Measurements from ENCODE around the gene FAM234A.
A peak's percentile ranks its signal among the peaks of the same experiment; 100 is the strongest.

The FAM234A gene

DNA sequence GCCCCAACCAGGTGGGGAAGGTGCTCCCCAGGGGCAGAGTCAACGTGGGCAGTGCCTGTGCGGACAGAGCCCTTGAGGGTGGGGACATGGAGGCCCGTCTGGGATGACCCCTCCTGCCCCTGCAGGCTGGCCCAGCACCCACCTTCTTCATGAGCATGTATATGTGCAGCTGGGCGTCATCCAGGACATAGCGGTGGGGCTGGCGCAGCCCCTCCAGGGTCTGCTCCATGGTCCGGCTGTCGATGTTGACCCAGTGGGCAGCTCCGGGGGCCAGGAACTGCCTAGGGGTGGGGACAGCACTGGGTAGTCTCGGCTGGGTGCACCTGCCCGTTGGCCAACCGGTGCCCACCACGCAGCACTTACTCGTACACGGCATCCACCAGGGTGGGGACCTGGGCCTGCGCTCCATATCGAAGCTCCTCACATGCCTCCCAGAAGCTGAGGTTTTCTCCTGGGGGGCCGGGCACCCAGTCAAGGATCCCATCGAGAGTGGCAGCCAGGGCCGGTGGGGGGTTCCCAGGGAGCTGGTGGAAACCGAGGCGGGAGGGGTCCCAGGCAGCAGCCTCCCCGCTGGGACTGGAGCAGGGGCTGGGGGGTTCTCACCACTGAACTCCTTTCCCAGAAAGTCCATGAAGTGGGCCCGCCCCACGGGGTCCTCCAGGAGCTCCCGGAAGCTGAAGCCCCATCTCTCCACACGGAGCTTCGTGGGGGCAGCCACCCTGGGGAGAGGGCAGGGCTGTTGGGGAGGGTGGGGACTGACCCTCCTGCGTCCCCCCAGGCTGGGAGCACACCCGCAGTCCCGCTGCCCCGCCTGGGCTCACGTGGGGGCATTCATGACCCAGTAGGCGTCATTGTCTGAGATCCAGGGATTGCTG is 36.0 kb downstream of the FAM234A start:
- FAIRE-seq (no peak), DNase-seq (ENCODE audit: insufficient read length) (no peak)
- TF ChIP-seq POLR2AphosphoS5 (IDR thresholded peaks at IDR 0.05; ENCODE audit: low read depth, low read length) (no peak), TAF1 (IDR thresholded peaks at IDR 0.05; ENCODE audit: borderline replicate concordance, low read depth, low read length) (no peak), POLR2A (IDR thresholded peaks at IDR 0.05; ENCODE audit: low read depth, low read length) (no peak)

- FAIRE-seq (no peak), DNase-seq (ENCODE audit: insufficient read length) (no peak)
- TF ChIP-seq POLR2AphosphoS5 (IDR thresholded peaks at IDR 0.05; ENCODE audit: low read depth, low read length) = no peak
- no peak for TF ChIP-seq POLR2A (IDR thresholded peaks at IDR 0.05; ENCODE audit: low read depth, low read length)
- no peak for TF ChIP-seq TAF1 (IDR thresholded peaks at IDR 0.05; ENCODE audit: borderline replicate concordance, low read depth, low read length)
Measured at GRCh38 chr16:272633-273546, 38.3 kb downstream of the FAM234A start.

DNA sequence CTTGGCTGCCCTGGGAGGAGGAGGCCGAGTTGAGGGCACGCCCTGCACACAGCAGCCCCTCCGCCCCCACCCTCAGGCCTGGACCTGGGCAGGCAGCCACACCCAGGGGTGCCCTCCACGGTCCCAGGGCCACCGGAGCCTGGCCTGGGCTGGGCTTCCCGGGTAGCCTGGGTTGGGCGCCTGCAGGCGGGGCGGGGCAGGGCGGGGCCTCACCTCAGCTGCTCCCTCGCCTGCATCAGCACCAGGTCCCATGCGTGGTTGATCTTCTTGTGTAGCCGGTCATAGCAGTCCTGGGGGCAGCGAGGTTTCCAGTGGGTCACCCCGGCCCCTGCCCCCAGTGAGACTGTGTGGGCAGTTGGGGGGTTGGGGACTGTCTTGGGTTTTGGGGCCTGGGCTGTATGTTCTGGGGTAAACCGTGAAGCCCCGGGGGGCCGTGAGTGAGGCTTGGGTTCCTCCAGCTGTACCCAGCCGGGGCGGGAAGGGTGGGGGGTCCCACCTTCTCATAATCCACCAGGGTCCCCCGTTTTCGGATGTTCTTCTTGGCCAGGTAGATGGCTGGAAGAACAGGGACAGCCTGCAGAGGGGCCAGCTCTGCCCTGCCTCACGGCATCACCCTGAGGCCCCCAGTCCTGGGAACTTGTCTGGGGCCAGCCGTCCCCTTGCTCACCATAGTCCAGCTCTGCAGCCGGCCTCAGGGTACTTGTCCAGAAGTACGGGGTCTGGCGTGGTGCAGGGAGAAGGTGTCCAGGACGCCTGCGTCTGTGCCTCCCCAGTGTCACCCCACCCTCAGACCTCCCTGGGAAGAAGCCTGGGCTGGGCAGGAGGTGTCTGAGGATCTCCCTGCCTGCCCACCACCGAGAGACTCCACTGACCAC is 39.2 kb downstream of the FAM234A start:
- DNase-seq (ENCODE audit: insufficient read length) (peak; percentile 43), FAIRE-seq (no peak)
- TF ChIP-seq TAF1 (IDR thresholded peaks at IDR 0.05; ENCODE audit: borderline replicate concordance, low read depth, low read length) (no peak), POLR2AphosphoS5 (IDR thresholded peaks at IDR 0.05; ENCODE audit: low read depth, low read length) (no peak), POLR2A (IDR thresholded peaks at IDR 0.05; ENCODE audit: low read depth, low read length) (no peak)

DNA sequence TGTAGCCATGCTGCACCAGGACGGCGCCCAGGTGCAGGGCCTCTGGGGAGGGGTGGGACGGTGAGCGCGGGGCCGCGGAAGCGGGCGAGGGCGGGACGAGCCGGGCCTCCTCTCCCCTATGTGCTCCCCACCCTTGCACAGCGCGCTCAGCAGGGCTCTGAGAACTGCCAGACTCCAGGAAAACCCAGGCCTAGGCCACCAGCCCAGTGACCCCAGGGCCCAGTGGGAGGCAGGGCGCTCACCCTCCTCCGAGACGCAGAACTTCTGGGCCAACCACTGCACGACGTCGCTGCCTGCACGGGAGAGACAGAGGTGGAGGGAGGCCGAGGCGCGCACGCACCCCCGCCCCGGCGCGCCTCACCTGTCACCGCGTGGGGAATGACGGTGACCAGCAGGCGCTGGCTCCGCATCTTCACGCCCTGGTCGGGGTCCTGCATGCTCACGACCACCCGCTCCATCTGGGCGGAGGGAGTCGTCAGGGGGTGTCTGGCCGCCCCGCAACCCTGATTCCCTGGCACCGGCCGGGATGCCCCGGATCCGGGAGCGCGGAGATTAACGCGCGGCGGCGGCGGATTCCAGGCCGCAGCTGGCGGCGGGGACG is 40.5 kb downstream of the FAM234A start:
- DNase-seq (ENCODE audit: insufficient read length) (peak; percentile 45), FAIRE-seq (no peak)
- no peak for TF ChIP-seq POLR2A (IDR thresholded peaks at IDR 0.05; ENCODE audit: low read depth, low read length)
- TF ChIP-seq TAF1 (IDR thresholded peaks at IDR 0.05; ENCODE audit: borderline replicate concordance, low read depth, low read length) = no peak
- TF ChIP-seq POLR2AphosphoS5 (IDR thresholded peaks at IDR 0.05; ENCODE audit: low read depth, low read length) = no peak

GRCh38 chr16:275786-276232 is 41.2 kb downstream of the FAM234A start, which contains the start of gene RGS11:
Gene RGS11 (minus strand): TSS chr16:275944. CDS start chr16:275911, 33 bp downstream.
- FAIRE-seq = no peak
- TF ChIP-seq POLR2A (IDR thresholded peaks at IDR 0.05; ENCODE audit: low read depth, low read length) (no peak), TAF1 (IDR thresholded peaks at IDR 0.05; ENCODE audit: borderline replicate concordance, low read depth, low read length) (no peak), POLR2AphosphoS5 (IDR thresholded peaks at IDR 0.05; ENCODE audit: low read depth, low read length) (no peak)
- DNase-seq (ENCODE audit: insufficient read length) = no peak

GRCh38 chr16:276426-277077 is 41.9 kb downstream of the FAM234A start:
- TF ChIP-seq POLR2A (IDR thresholded peaks at IDR 0.05; ENCODE audit: low read depth, low read length) = no peak
- no peak for TF ChIP-seq POLR2AphosphoS5 (IDR thresholded peaks at IDR 0.05; ENCODE audit: low read depth, low read length)
- TF ChIP-seq TAF1 (IDR thresholded peaks at IDR 0.05; ENCODE audit: borderline replicate concordance, low read depth, low read length) = no peak
- no peak for DNase-seq (ENCODE audit: insufficient read length)
- no peak for FAIRE-seq

GRCh38 chr16:278863-279366 is 44.3 kb downstream of the FAM234A start:
- TF ChIP-seq POLR2A (IDR thresholded peaks at IDR 0.05; ENCODE audit: low read depth, low read length) (no peak), POLR2AphosphoS5 (IDR thresholded peaks at IDR 0.05; ENCODE audit: low read depth, low read length) (no peak), TAF1 (IDR thresholded peaks at IDR 0.05; ENCODE audit: borderline replicate concordance, low read depth, low read length) (no peak)
- peak; percentile 36 for FAIRE-seq
- peak; percentile 54 for DNase-seq (ENCODE audit: insufficient read length)

DNA sequence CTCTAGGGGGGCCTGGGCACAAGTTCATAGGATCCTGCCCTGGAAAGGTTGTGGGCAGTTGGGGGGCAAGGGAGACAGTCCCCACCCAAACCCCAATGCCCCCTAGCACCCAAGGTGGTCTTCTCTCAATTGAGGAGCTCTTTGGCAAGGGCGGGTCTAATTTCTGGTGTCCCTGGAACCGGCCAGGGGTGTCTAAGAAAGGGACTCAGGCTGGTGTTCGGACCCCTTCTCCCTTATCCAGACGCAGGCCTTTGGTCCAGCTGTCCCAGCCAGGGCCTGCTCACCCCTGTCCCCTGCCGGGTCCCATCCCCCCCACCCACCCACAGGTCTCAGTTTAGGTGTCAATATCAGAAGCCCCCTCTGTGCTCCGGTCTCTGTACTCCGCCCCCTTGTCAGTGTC is 44.9 kb downstream of the FAM234A start:
- no peak for FAIRE-seq
- no peak for DNase-seq (ENCODE audit: insufficient read length)
- TF ChIP-seq POLR2AphosphoS5 (IDR thresholded peaks at IDR 0.05; ENCODE audit: low read depth, low read length) (no peak), POLR2A (IDR thresholded peaks at IDR 0.05; ENCODE audit: low read depth, low read length) (no peak), TAF1 (IDR thresholded peaks at IDR 0.05; ENCODE audit: borderline replicate concordance, low read depth, low read length) (no peak)

- TF ChIP-seq TAF1 (IDR thresholded peaks at IDR 0.05; ENCODE audit: borderline replicate concordance, low read depth, low read length) = no peak
- no peak for TF ChIP-seq POLR2AphosphoS5 (IDR thresholded peaks at IDR 0.05; ENCODE audit: low read depth, low read length)
- no peak for TF ChIP-seq POLR2A (IDR thresholded peaks at IDR 0.05; ENCODE audit: low read depth, low read length)
- FAIRE-seq (no peak), DNase-seq (ENCODE audit: insufficient read length) (no peak)
Measured at GRCh38 chr16:280005-280460, 45.4 kb downstream of the FAM234A start.
